Measurements from ENCODE around the gene PDK4. TPM values are rescaled to one million over a fixed set of nuclear protein-coding genes. Genes with fewer than 3 reads are reported as not detected.
"Not testable (repeated sequence)": the region's sequence is repeated elsewhere in the genome, so short reads cannot be mapped to it uniquely, and the experiment has no call there.

PDK4 gene
- total RNA-seq, 1 donor from 2014 or later = 27.8 TPM

GRCh38 chr7:95604811-95605210, 8.5 kb upstream of the PDK4 start:
- DNase-seq (ENCODE audit: low spot score) = not testable (repeated sequence)

GRCh38 chr7:95604397-95604796, 8.1 kb upstream of the PDK4 start:
- not testable (repeated sequence) for DNase-seq (ENCODE audit: low spot score)

- no peak for DNase-seq (ENCODE audit: low spot score)
Observed at GRCh38 chr7:95602421-95602820, 6.1 kb upstream of the PDK4 start.

- DNase-seq (ENCODE audit: low spot score) = no peak
Observed at GRCh38 chr7:95601316-95601715, 5.0 kb upstream of the PDK4 start.

GRCh38 chr7:95599069-95599468, 2.8 kb upstream of the PDK4 start:
- no peak for DNase-seq (ENCODE audit: low spot score)

GRCh38 chr7:95598511-95598910, 2.2 kb upstream of the PDK4 start:
- no peak for DNase-seq (ENCODE audit: low spot score)

GRCh38 chr7:95595746-95596197, 544 bp downstream of the PDK4 start:
- DNase-seq (ENCODE audit: low spot score) = no peak

GRCh38 chr7:95594185-95594584, 2.1 kb downstream of the PDK4 start:
- no peak for DNase-seq (ENCODE audit: low spot score)

- no peak for DNase-seq (ENCODE audit: low spot score)
Observed at GRCh38 chr7:95593343-95593742, 3.0 kb downstream of the PDK4 start.

- DNase-seq (ENCODE audit: low spot score) = no peak
Observed at GRCh38 chr7:95592570-95592969, 3.7 kb downstream of the PDK4 start.

- no peak for DNase-seq (ENCODE audit: low spot score)
Observed at GRCh38 chr7:95590387-95591248, 5.7 kb downstream of the PDK4 start.

GRCh38 chr7:95589766-95590165, 6.5 kb downstream of the PDK4 start:
- DNase-seq (ENCODE audit: low spot score) = no peak

- no peak for DNase-seq (ENCODE audit: low spot score)
Observed at GRCh38 chr7:95589031-95589430, 7.3 kb downstream of the PDK4 start.

- DNase-seq (ENCODE audit: low spot score) = no peak
Observed at GRCh38 chr7:95586951-95587301, 9.4 kb downstream of the PDK4 start.

- no peak for DNase-seq (ENCODE audit: low spot score)
Observed at GRCh38 chr7:95585426-95585789, 10.9 kb downstream of the PDK4 start.

- no peak for DNase-seq (ENCODE audit: low spot score)
Observed at GRCh38 chr7:95584769-95585425, 11.4 kb downstream of the PDK4 start.

GRCh38 chr7:95583834-95584621, 12.3 kb downstream of the PDK4 start:
- DNase-seq (ENCODE audit: low spot score) = no peak

- no peak for DNase-seq (ENCODE audit: low spot score)
Observed at GRCh38 chr7:95582578-95583293, 13.6 kb downstream of the PDK4 start.

GRCh38 chr7:95581467-95581866, 14.8 kb downstream of the PDK4 start:
- no peak for DNase-seq (ENCODE audit: low spot score)

GRCh38 chr7:95579318-95579717, 17.0 kb downstream of the PDK4 start:
- DNase-seq (ENCODE audit: low spot score) = no peak

GRCh38 chr7:95578299-95578855, 17.9 kb downstream of the PDK4 start:
- no peak for DNase-seq (ENCODE audit: low spot score)

- DNase-seq (ENCODE audit: low spot score) = no peak
Observed at GRCh38 chr7:95577137-95577536, 19.2 kb downstream of the PDK4 start.

All from ureter (tissue), 1 donor.